Stimulated activated naive B cell treated with anti-CD40 and anti-IgM and Interleukin-4, amounts not matched to agents 10 μg/mL and 1 μg/mL and 100 μg/mL, for 72 hours (primary cell): ENCODE data around the gene TENT4A.

ENCODE experiments used
- ATAC-seq, 2 donors: fragments of 150-1000 bp; cut with Tn5 transposase; replicated peaks; 2 replicates each; pipeline ENCODE4 v1.10.0; 2021; ENCODE audit warnings: moderate library complexity in 1 of 2
- DNase-seq: peaks from one replicate; pipeline ENCODE4 v3.0.0; 2021
- H3K27ac Mint-ChIP-seq: one replicate; pipeline ENCODE4 v1.8.0; 2022; ENCODE audit warnings: mild to moderate bottlenecking, mixed read lengths
- H3K27me3 Mint-ChIP-seq, 2 donors: one replicate each; pipeline ENCODE4 v1.8.0; 2022; ENCODE audit warnings: mixed read lengths in 2 of 2
- H3K36me3 Mint-ChIP-seq, 2 donors: one replicate each; pipeline ENCODE4 v1.8.0; 2022; ENCODE audit warnings: mixed read lengths in 2 of 2, mild to moderate bottlenecking in 1 of 2
- H3K4me1 Mint-ChIP-seq, 2 donors: one replicate each; pipeline ENCODE4 v1.8.0; 2022; ENCODE audit warnings: mixed read lengths in 2 of 2, mild to moderate bottlenecking in 1 of 2
- H3K4me3 Mint-ChIP-seq, 2 donors: one replicate each; pipeline ENCODE4 v1.8.0; 2022; ENCODE audit warnings: mild to moderate bottlenecking in 2 of 2, mixed read lengths in 2 of 2, moderate library complexity in 1 of 2
- H3K9me3 Mint-ChIP-seq, 2 donors: one replicate each; pipeline ENCODE4 v1.8.0; 2022; ENCODE audit warnings: mixed read lengths in 2 of 2, mild to moderate bottlenecking in 1 of 2

The TENT4A gene

GRCh38 chr5:6683241-6683640 lies 30.0 kb upstream of the TENT4A start:
- Mint-ChIP-seq H3K27me3 (peaks cover 44 to 55% of the 10 kb centered on the region in 2 donors), H3K36me3 (no peaks in the 10 kb centered on the region), H3K4me1 (peaks cover 0 to 5% of the 10 kb centered on the region in 2 donors), H3K27ac (no peak overlapping the region), H3K4me3 (no peak overlapping the region), H3K9me3 (peaks cover 3 to 5% of the 10 kb centered on the region in 2 donors)
- no peak for DNase-seq
- ATAC-seq, result no peak

- Mint-ChIP-seq H3K36me3 (no peaks in the 10 kb centered on the region), H3K9me3 (peaks cover 3 to 5% of the 10 kb centered on the region in 2 donors), H3K4me3 (no peak overlapping the region), H3K27ac (no peak overlapping the region), H3K4me1 (peaks cover 0 to 5% of the 10 kb centered on the region in 2 donors), H3K27me3 (peaks cover 47 to 57% of the 10 kb centered on the region in 2 donors)
- DNase-seq, result no peak
- ATAC-seq, result no peak
These were observed 29.2 kb upstream of the TENT4A start for GRCh38 chr5:6684075-6684474.

GRCh38 chr5:6686501-6686900 lies 26.7 kb upstream of the TENT4A start:
- no peak for DNase-seq
- ATAC-seq, result no peak
- H3K27me3 Mint-ChIP-seq, result peaks cover 62 to 64% of the 10 kb centered on the region in 2 donors
- H3K4me3 Mint-ChIP-seq, result no peak overlapping the region
- peaks cover 0 to 5% of the 10 kb centered on the region in 2 donors for H3K4me1 Mint-ChIP-seq
- peaks cover 3 to 5% of the 10 kb centered on the region in 2 donors for H3K9me3 Mint-ChIP-seq
- H3K27ac Mint-ChIP-seq, result no peak overlapping the region
- H3K36me3 Mint-ChIP-seq, result no peaks in the 10 kb centered on the region

- Mint-ChIP-seq H3K27ac (no peak overlapping the region), H3K4me1 (peaks cover 0 to 5% of the 10 kb centered on the region in 2 donors), H3K27me3 (peaks cover 57 to 60% of the 10 kb centered on the region in 2 donors), H3K4me3 (no peak overlapping the region), H3K9me3 (peaks cover 3% of the 10 kb centered on the region in 2 donors), H3K36me3 (no peaks in the 10 kb centered on the region)
- DNase-seq (no peak), ATAC-seq (peak; percentile 61 to 67)
These were observed 26.3 kb upstream of the TENT4A start for GRCh38 chr5:6686915-6687409.

- Mint-ChIP-seq H3K36me3 (no peaks in the 10 kb centered on the region), H3K27ac (no peak overlapping the region), H3K4me1 (peaks cover 0 to 5% of the 10 kb centered on the region in 2 donors), H3K9me3 (peaks cover 3% of the 10 kb centered on the region in 2 donors), H3K27me3 (peaks cover 57 to 59% of the 10 kb centered on the region in 2 donors), H3K4me3 (peak overlapping the region in 1 of 2 donors; percentile 3)
- DNase-seq, result no peak
- no peak for ATAC-seq
These were observed 25.7 kb upstream of the TENT4A start for GRCh38 chr5:6687505-6687904.

- DNase-seq, result no peak
- peaks cover 29 to 31% of the 10 kb centered on the region in 2 donors for H3K27me3 Mint-ChIP-seq
- peaks cover 0 to 1% of the 10 kb centered on the region in 2 donors for H3K9me3 Mint-ChIP-seq
- no peaks in the 10 kb centered on the region for H3K4me1 Mint-ChIP-seq
- no peaks in the 10 kb centered on the region for H3K36me3 Mint-ChIP-seq
- H3K27ac Mint-ChIP-seq, result no peak overlapping the region
- ATAC-seq, result peak; percentile 68 to 85
- no peak overlapping the region for H3K4me3 Mint-ChIP-seq
These were observed 20.3 kb upstream of the TENT4A start for GRCh38 chr5:6692906-6693305.

- no peak for DNase-seq
- H3K9me3 Mint-ChIP-seq, result peaks cover 0 to 1% of the 10 kb centered on the region in 2 donors
- H3K27ac Mint-ChIP-seq, result no peak overlapping the region
- H3K4me1 Mint-ChIP-seq, result peaks cover 0 to under 1% of the 10 kb centered on the region in 2 donors
- peaks cover 31 to 50% of the 10 kb centered on the region in 2 donors for H3K27me3 Mint-ChIP-seq
- H3K4me3 Mint-ChIP-seq, result no peak overlapping the region
- H3K36me3 Mint-ChIP-seq, result no peaks in the 10 kb centered on the region
- ATAC-seq, result no peak
These were observed 14.5 kb upstream of the TENT4A start for GRCh38 chr5:6698696-6699095.

- Mint-ChIP-seq H3K4me3 (no peak overlapping the region), H3K4me1 (peaks cover 0 to 1% of the 10 kb centered on the region in 2 donors), H3K27me3 (peaks cover 31 to 50% of the 10 kb centered on the region in 2 donors), H3K36me3 (no peaks in the 10 kb centered on the region), H3K9me3 (peaks cover 0 to 1% of the 10 kb centered on the region in 2 donors), H3K27ac (no peak overlapping the region)
- no peak for ATAC-seq
- DNase-seq, result no peak
These were observed 13.9 kb upstream of the TENT4A start for GRCh38 chr5:6699357-6699756.

- peaks cover 8% of the 10 kb centered on the region in 2 donors for H3K4me1 Mint-ChIP-seq
- DNase-seq, result no peak
- H3K9me3 Mint-ChIP-seq, result peaks cover 0 to 4% of the 10 kb centered on the region in 2 donors
- ATAC-seq, result no peak
- no peak overlapping the region for H3K27ac Mint-ChIP-seq
- H3K27me3 Mint-ChIP-seq, result peaks cover 31 to 50% of the 10 kb centered on the region in 2 donors
- peaks cover 0 to 7% of the 10 kb centered on the region in 2 donors for H3K36me3 Mint-ChIP-seq
- no peak overlapping the region for H3K4me3 Mint-ChIP-seq
These were observed 13.1 kb upstream of the TENT4A start for GRCh38 chr5:6700074-6700684.

- Mint-ChIP-seq H3K4me1 (peaks cover 11 to 14% of the 10 kb centered on the region in 2 donors), H3K36me3 (peaks cover 0 to 7% of the 10 kb centered on the region in 2 donors), H3K27me3 (peaks cover 31 to 50% of the 10 kb centered on the region in 2 donors), H3K27ac (no peak overlapping the region), H3K4me3 (no peak overlapping the region), H3K9me3 (peaks cover 0 to 4% of the 10 kb centered on the region in 2 donors)
- DNase-seq (no peak), ATAC-seq (no peak)
These were observed 12.4 kb upstream of the TENT4A start for GRCh38 chr5:6700685-6701355.

GRCh38 chr5:6701491-6701890 lies 11.7 kb upstream of the TENT4A start:
- DNase-seq (no peak), ATAC-seq (no peak)
- Mint-ChIP-seq H3K9me3 (peaks cover 0 to 4% of the 10 kb centered on the region in 2 donors), H3K36me3 (peaks cover 0 to 7% of the 10 kb centered on the region in 2 donors), H3K27ac (no peak overlapping the region), H3K27me3 (peaks cover 30 to 47% of the 10 kb centered on the region in 2 donors), H3K4me1 (peaks cover 14 to 21% of the 10 kb centered on the region in 2 donors), H3K4me3 (no peak overlapping the region)

- peaks cover 0 to 4% of the 10 kb centered on the region in 2 donors for H3K9me3 Mint-ChIP-seq
- ATAC-seq (no peak), DNase-seq (no peak)
- peaks cover 14 to 21% of the 10 kb centered on the region in 2 donors for H3K4me1 Mint-ChIP-seq
- H3K27me3 Mint-ChIP-seq, result peaks cover 26 to 36% of the 10 kb centered on the region in 2 donors
- H3K4me3 Mint-ChIP-seq, result no peak overlapping the region
- peaks cover 0 to 7% of the 10 kb centered on the region in 2 donors for H3K36me3 Mint-ChIP-seq
- no peak overlapping the region for H3K27ac Mint-ChIP-seq
These were observed 10.6 kb upstream of the TENT4A start for GRCh38 chr5:6702633-6703032.

GRCh38 chr5:6703806-6704205 lies 9.4 kb upstream of the TENT4A start:
- no peak for ATAC-seq
- Mint-ChIP-seq H3K27me3 (peaks cover 26 to 36% of the 10 kb centered on the region in 2 donors), H3K27ac (no peak overlapping the region), H3K4me1 (peaks cover 18 to 23% of the 10 kb centered on the region in 2 donors), H3K36me3 (peaks cover 0 to 7% of the 10 kb centered on the region in 2 donors), H3K4me3 (no peak overlapping the region), H3K9me3 (peaks cover 0 to 4% of the 10 kb centered on the region in 2 donors)
- no peak for DNase-seq

- DNase-seq (no peak), ATAC-seq (no peak)
- Mint-ChIP-seq H3K9me3 (peaks cover 0 to 4% of the 10 kb centered on the region in 2 donors), H3K27ac (no peak overlapping the region), H3K27me3 (peaks cover 26 to 33% of the 10 kb centered on the region in 2 donors), H3K36me3 (peaks cover 0 to 7% of the 10 kb centered on the region in 2 donors), H3K4me1 (peaks cover 20 to 25% of the 10 kb centered on the region in 2 donors), H3K4me3 (no peak overlapping the region)
These were observed 8.8 kb upstream of the TENT4A start for GRCh38 chr5:6704361-6704851.
